ENCODE data around the gene ZNF43. TPM values are rescaled to one million over a fixed set of nuclear protein-coding genes. Genes with fewer than 3 reads are reported as not detected.

Gene ZNF43
- total and polyA plus RNA-seq, 2 experiments from 2014 or later, result 22.2 to 59.8 TPM

DNA sequence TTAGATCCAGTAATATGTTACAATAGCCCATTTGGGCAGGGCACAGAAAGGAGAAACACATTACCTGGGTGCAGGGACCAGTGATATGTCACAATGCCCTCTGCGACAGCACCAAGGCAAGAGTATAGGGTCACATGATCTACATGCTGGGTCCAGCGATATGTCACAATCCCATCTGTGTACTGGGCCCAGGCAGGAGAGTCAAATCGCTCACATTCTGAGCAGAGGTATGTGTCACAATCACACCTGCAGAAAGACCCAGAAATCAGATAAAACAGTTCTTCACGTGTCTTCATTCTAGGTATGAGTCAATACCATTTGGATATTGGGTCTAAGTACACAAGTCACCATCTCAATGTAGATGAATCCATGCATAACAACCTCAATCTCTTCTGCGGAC is 7.1 kb upstream of the ZNF43 start:
- Histone ChIP-seq H3K4me1 (ENCODE audit: insufficient read depth) (no peaks in the 10 kb centered on the region), H3K4me2 (no peak overlapping the region), H2AFZ (no peak overlapping the region), H3K4me3 (no peak overlapping the region), H3F3A (replicated peaks; ENCODE audit: low read depth) (0 out of 2 replicates have a peak, but pooled peaks cover 5% of the 10 kb centered on the region), H3K27ac (ENCODE audit: low read depth) (no peak overlapping the region), H3K27me3 (ENCODE audit: insufficient read depth) (no peaks in the 10 kb centered on the region), H3K79me2 (replicated peaks; ENCODE audit: insufficient read depth) (peaks cover 29% of the 10 kb centered on the region), H3K9me2 (ENCODE audit: insufficient read depth) (no peaks in the 10 kb centered on the region), H4K20me1 (replicated peaks; ENCODE audit: insufficient read depth) (peaks cover 49% of the 10 kb centered on the region), H3K36me3 (ENCODE audit: insufficient read depth) (peaks cover 69% of the 10 kb centered on the region)
- DNase-seq (ENCODE audit: low spot score) (no peak), ATAC-seq (no peak)
- TF ChIP-seq JUNB (IDR thresholded peaks at IDR 0.05; ENCODE audit: unreplicated experiment) (no peak), POLR2AphosphoS5 (IDR thresholded peaks at IDR 0.05; ENCODE audit: low read depth) (no peak), EZH2phosphoT487 (IDR thresholded peaks at IDR 0.05; ENCODE audit: unreplicated experiment) (no peak), CREB1 (CRISPR knock-in tag; IDR thresholded peaks at IDR 0.05; ENCODE audit: low read depth) (no peak)
- TF ChIP-seq, protein P1, sequence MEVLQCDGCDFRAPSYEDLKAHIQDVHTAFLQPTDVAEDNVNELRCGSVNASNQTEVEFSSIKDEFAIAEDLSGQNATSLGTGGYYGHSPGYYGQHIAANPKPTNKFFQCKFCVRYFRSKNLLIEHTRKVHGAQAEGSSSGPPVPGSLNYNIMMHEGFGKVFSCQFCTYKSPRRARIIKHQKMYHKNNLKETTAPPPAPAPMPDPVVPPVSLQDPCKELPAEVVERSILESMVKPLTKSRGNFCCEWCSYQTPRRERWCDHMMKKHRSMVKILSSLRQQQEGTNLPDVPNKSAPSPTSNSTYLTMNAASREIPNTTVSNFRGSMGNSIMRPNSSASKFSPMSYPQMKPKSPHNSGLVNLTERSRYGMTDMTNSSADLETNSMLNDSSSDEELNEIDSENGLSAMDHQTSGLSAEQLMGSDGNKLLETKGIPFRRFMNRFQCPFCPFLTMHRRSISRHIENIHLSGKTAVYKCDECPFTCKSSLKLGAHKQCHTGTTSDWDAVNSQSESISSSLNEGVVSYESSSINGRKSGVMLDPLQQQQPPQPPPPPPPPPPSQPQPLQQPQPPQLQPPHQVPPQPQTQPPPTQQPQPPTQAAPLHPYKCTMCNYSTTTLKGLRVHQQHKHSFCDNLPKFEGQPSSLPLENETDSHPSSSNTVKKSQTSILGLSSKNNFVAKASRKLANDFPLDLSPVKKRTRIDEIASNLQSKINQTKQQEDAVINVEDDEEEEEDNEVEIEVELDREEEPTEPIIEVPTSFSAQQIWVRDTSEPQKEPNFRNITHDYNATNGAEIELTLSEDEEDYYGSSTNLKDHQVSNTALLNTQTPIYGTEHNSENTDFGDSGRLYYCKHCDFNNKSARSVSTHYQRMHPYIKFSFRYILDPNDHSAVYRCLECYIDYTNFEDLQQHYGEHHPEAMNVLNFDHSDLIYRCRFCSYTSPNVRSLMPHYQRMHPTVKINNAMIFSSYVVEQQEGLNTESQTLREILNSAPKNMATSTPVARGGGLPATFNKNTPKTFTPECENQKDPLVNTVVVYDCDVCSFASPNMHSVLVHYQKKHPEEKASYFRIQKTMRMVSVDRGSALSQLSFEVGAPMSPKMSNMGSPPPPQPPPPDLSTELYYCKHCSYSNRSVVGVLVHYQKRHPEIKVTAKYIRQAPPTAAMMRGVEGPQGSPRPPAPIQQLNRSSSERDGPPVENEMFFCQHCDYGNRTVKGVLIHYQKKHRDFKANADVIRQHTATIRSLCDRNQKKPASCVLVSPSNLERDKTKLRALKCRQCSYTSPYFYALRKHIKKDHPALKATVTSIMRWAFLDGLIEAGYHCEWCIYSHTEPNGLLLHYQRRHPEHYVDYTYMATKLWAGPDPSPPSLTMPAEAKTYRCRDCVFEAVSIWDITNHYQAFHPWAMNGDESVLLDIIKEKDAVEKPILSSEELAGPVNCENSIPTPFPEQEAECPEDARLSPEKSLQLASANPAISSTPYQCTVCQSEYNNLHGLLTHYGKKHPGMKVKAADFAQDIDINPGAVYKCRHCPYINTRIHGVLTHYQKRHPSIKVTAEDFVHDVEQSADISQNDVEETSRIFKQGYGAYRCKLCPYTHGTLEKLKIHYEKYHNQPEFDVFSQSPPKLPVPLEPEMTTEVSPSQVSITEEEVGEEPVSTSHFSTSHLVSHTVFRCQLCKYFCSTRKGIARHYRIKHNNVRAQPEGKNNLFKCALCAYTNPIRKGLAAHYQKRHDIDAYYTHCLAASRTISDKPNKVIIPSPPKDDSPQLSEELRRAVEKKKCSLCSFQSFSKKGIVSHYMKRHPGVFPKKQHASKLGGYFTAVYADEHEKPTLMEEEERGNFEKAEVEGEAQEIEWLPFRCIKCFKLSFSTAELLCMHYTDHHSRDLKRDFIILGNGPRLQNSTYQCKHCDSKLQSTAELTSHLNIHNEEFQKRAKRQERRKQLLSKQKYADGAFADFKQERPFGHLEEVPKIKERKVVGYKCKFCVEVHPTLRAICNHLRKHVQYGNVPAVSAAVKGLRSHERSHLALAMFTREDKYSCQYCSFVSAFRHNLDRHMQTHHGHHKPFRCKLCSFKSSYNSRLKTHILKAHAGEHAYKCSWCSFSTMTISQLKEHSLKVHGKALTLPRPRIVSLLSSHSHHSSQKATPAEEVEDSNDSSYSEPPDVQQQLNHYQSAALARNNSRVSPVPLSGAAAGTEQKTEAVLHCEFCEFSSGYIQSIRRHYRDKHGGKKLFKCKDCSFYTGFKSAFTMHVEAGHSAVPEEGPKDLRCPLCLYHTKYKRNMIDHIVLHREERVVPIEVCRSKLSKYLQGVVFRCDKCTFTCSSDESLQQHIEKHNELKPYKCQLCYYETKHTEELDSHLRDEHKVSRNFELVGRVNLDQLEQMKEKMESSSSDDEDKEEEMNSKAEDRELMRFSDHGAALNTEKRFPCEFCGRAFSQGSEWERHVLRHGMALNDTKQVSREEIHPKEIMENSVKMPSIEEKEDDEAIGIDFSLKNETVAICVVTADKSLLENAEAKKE (CRISPR knock-in tag; IDR thresholded peaks at IDR 0.05), result no peak
- TF ChIP-seq, protein P2, sequence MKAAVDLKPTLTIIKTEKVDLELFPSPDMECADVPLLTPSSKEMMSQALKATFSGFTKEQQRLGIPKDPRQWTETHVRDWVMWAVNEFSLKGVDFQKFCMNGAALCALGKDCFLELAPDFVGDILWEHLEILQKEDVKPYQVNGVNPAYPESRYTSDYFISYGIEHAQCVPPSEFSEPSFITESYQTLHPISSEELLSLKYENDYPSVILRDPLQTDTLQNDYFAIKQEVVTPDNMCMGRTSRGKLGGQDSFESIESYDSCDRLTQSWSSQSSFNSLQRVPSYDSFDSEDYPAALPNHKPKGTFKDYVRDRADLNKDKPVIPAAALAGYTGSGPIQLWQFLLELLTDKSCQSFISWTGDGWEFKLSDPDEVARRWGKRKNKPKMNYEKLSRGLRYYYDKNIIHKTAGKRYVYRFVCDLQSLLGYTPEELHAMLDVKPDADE (IDR thresholded peaks at IDR 0.05), result no peak
- Mint-ChIP-seq H3K4me3 (no peak overlapping the region), H3K36me3 (ENCODE audit: low read depth) (peaks cover 94% of the 10 kb centered on the region), H3K9me3 (no peaks in the 10 kb centered on the region), H3K27ac (no peak overlapping the region), H3K27me3 (ENCODE audit: insufficient read depth, low read depth, poor library complexity) (peaks cover 5% of the 10 kb centered on the region), H3K4me1 (no peaks in the 10 kb centered on the region)
